NCI-H2081 treated with DMSO at 0.1 percent for 48 hours (cell line): ENCODE results near the gene COG2.
A peak's percentile ranks its signal among the peaks of the same experiment; 100 is the strongest.
"Not testable (repeated sequence)": the region's sequence is repeated elsewhere in the genome, so short reads cannot be mapped to it uniquely, and the experiment has no call there.

Experiments
- DNase-seq: peaks from one replicate; lab custom pipeline; 2025; lab: John Stamatoyannopoulos, UW

The COG2 gene

GRCh38 chr1:230627767-230628166 is 14.5 kb upstream of the COG2 start:
- DNase-seq = no peak

GRCh38 chr1:230629511-230629910 is 12.8 kb upstream of the COG2 start:
- DNase-seq = no peak

- DNase-seq = no peak
These were observed 10.8 kb upstream of the COG2 start for GRCh38 chr1:230631477-230631876.

GRCh38 chr1:230632273-230632873 is 9.9 kb upstream of the COG2 start:
- DNase-seq = peak; percentile 10

- DNase-seq = no peak
These were observed 8.8 kb upstream of the COG2 start for GRCh38 chr1:230633469-230633868.

GRCh38 chr1:230634384-230634783 is 7.9 kb upstream of the COG2 start:
- DNase-seq = no peak

- no peak for DNase-seq
These were observed 5.6 kb upstream of the COG2 start for GRCh38 chr1:230636575-230637148.

GRCh38 chr1:230639714-230640209 is 2.5 kb upstream of the COG2 start:
- DNase-seq = no peak

DNA sequence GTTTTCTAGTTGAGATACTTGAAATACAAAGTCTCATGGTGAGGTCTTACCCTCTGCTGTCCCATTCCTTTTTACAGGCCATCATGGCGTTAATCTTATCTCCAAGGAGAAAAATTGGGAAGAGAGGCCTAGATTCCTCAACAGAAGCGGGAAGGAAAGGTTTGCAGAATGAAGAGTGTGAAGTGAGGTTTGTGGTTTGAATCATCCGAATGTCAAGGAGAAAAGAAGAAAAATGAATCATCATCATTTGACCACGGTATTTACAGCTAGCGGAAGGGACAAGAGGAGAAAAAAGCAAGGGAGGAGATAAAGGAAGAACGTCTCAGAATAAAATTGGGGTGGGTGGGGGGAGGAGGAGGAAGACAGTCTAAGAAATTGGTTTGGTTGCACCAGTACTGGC is 935 bp upstream of the COG2 start:
- no peak for DNase-seq

GRCh38 chr1:230641900-230642262 is 400 bp upstream of the COG2 start:
- no peak for DNase-seq

DNA sequence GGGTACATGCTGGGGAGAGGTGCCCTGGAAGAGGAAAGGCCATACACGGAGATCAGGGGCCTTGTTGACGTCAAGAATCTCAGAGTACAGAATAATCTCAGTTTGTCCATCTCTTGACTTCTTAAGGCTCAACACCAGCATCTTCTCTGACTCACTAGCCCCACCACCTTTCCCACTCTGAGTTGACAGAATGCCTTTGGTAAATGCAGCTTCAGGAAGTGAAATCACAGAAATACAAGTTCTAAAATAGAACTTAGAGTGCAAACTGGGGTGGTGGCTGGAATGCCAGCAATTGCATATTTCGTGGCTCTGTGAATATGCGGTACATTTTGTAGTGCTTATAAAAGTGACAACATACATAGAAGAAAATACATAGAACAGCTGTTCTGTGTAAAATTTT is 1.6 kb downstream of the COG2 start:
- no peak for DNase-seq

DNA sequence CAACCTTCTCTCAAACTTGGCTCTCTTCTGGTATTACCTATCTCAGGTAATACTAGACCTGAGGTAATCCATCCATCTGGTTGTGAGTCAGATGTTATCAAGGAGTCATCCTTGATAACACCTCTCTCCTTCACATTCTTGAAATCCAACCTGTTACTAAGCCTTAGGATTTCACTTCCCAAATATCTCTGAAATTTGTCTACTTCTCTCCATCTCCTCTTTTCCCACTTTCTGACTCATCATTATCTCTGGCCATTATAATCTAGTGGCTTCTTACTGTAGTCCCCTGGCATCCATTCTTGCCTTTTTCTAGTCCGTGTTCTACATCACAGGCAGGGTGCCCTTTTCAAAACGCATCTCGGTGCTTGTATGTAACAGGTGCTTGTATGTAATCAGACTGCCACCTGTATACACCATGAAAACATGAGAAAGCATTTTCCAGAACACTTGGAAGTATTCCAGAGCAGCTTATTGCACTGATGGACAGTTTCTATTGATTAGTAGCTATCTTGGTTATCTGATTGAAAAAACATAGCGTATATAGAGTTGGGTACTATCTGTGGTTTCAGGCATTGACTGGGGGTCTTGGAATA is 4.5 kb downstream of the COG2 start:
- no peak for DNase-seq

GRCh38 chr1:230647321-230647720 is 5.0 kb downstream of the COG2 start:
- DNase-seq = no peak

DNA sequence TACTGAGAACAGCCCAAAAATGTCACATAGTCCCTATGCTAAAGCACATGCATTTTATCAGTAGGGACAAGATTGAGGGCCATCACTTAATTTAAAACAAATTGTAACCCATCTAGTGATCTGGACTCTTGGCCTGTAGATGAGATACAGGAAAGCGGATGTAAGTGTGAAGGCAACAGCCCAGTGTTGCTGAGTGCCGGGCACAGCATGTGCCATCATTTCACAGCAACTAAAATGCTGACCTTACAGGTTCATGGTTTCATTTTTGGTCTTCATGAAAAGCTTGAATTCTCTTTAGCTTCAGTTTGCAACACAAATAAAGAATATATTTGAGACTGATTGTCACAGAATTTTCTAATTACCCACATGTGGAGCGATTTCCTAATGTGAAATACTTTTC is 5.8 kb downstream of the COG2 start:
- DNase-seq = no peak

DNA sequence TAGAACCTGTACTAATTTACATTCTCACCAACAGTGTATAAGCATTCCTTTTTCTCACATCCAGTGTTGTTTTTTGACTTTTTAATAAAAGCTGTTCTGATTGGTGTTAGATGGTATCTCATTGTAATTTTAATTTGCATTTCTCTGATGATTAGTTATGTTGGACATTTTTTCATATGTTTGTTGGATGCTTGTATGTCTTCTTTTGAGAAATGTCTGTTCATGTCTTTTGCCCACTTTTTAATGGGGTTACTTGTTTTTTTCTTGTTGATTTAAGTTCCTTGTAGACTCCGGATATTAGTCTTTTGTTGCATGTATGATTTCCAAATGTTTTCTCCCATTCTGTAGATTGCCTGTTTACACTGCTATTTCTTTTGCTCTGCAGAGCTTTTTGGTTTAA is 8.0 kb downstream of the COG2 start:
- DNase-seq = no peak

DNA sequence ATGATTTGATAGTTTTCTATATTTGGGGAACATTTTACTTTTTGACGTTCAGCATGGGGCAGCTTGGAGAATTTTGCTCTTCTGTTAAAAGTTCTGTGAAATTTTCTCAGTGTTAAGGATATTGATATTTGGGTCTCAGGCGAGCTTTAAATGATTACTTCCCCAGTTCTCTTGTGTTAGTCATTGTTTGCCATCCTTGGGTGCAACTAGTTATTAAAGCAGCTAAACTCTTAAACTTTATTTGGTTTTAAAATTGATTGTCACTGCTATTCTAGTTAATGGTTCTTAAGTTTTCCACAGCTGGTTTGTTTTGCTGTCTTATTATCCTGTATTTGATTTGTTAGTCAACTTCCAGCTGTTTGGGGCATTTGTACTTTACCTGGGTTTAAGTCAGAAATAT is 9.0 kb downstream of the COG2 start:
- no peak for DNase-seq

GRCh38 chr1:230656719-230657118 is 14.4 kb downstream of the COG2 start:
- DNase-seq = not testable (repeated sequence)

- not testable (repeated sequence) for DNase-seq
These were observed 15.8 kb downstream of the COG2 start for GRCh38 chr1:230658103-230658502.

GRCh38 chr1:230658691-230659090 is 16.4 kb downstream of the COG2 start:
- DNase-seq = no peak

DNA sequence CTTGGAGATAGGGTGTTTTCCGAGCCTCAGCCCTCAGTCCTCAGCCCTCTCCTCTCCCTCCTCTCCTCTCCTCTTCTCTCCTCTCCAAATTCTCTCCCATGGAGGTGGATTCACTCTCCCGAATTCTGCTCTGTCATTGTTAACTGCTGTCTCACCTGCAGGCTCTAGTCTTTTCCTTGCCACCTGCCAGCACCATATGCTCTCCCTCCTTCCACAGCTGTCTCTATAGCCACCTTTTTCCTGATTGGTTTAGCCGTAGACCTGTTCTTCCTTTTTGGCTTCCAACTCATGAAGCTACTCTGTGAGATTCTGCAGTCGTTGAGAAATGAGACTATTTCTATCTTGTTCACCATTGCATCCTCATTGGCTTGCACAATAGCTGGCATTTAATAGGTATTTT is 19.7 kb downstream of the COG2 start:
- DNase-seq = no peak

DNA sequence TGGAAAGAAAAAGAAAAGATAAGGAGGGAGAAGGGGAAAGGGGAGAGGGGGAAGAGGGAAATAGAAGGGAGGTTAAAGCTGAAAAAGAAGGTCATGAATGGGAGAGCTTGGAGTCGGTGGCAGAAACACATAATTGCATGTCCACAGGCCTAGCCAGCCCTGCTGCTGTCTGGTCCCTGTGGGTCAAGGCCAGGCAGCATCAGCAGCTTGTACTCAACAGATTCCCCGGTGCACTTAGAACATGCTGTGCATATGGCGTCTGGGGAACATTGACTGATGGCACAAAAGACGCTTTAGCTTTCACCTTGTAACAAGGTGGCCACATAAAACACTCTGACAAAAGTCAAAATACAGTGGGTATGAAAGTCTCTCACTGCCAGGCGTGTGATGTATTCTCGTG is 25.9 kb downstream of the COG2 start:
- DNase-seq = no peak

- no peak for DNase-seq
These were observed 27.3 kb downstream of the COG2 start for GRCh38 chr1:230669543-230669942.

GRCh38 chr1:230674581-230674980 is 32.3 kb downstream of the COG2 start:
- no peak for DNase-seq

GRCh38 chr1:230677200-230677599 is 34.9 kb downstream of the COG2 start:
- DNase-seq = no peak
